MM.1S (cell line): Measurements from ENCODE around the gene OASL.

Source experiments
- EZH2 ChIP-seq: fragments of 300-600 bp; sonication (generic); optimal IDR thresholded peaks from 2 replicates; pipeline ENCODE3; 2017; ENCODE audit warnings: low read depth, mild to moderate bottlenecking, antibody characterized with exemption, low read length, mixed read lengths
- TF ChIP-seq, protein P1 (sequence below): fragments of 300-600 bp; sonication (generic); IDR thresholded peaks from 2 replicates; pipeline ENCODE4 v1.5.1; 2016; ENCODE audit warnings: antibody characterized with exemption, low read length, mixed read lengths

GRCh38 chr12:120989687-120990086 is 49.4 kb downstream of the OASL start:
- TF ChIP-seq, protein P1, sequence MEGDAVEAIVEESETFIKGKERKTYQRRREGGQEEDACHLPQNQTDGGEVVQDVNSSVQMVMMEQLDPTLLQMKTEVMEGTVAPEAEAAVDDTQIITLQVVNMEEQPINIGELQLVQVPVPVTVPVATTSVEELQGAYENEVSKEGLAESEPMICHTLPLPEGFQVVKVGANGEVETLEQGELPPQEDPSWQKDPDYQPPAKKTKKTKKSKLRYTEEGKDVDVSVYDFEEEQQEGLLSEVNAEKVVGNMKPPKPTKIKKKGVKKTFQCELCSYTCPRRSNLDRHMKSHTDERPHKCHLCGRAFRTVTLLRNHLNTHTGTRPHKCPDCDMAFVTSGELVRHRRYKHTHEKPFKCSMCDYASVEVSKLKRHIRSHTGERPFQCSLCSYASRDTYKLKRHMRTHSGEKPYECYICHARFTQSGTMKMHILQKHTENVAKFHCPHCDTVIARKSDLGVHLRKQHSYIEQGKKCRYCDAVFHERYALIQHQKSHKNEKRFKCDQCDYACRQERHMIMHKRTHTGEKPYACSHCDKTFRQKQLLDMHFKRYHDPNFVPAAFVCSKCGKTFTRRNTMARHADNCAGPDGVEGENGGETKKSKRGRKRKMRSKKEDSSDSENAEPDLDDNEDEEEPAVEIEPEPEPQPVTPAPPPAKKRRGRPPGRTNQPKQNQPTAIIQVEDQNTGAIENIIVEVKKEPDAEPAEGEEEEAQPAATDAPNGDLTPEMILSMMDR = no peak
- TF ChIP-seq EZH2 = no peak
